Measurements from ENCODE around the gene KIFBP. TPM values are rescaled to one million over a fixed set of nuclear protein-coding genes. Genes with fewer than 3 reads are reported as not detected.

The KIFBP gene
- polyA plus RNA-seq, 3 donors: 0.52 to 4.0 (median 1.4) TPM

- Histone ChIP-seq H3K4me3 (replicated peaks in 1 of 3; ENCODE audit: low read depth in 2 of 3, low read length in 3 of 3) (peak overlapping the region; percentile 6 to 89 (median 85)), H2AFZ (ENCODE audit: insufficient read depth, low read depth, low read length, poor library complexity, severe bottlenecking) (no peak overlapping the region), H3K27ac (ENCODE audit: low read depth in 1 of 2, low read length in 2 of 2) (peak overlapping the region in 1 of 2 donors; percentile 95), H3K9ac (ENCODE audit: insufficient read depth, low read length, poor library complexity, severe bottlenecking) (peak overlapping the region; percentile 94), H3K9me3 (replicated peaks in 1 of 2; ENCODE audit: control insufficient read depth in 1 of 2, insufficient read depth in 1 of 2, low read length in 2 of 2) (no peaks in the 10 kb centered on the region), H3K79me2 (ENCODE audit: insufficient read depth, low read length) (peaks cover 64% of the 10 kb centered on the region), H3K4me2 (replicated peaks; ENCODE audit: extremely low read depth, low read length, poor library complexity, severe bottlenecking) (peak overlapping the region; percentile 79), H3K36me3 (replicated peaks in 1 of 2; ENCODE audit: control insufficient read depth in 1 of 2, insufficient read depth in 2 of 2, low read length in 2 of 2) (peaks cover 25 to 32% of the 10 kb centered on the region in 2 donors), H3K4me1 (ENCODE audit: control insufficient read depth in 1 of 2, insufficient read depth in 2 of 2, low read length in 2 of 2) (peaks cover 22 to 23% of the 10 kb centered on the region in 2 donors), H3K27me3 (ENCODE audit: control insufficient read depth in 2 of 2, insufficient read depth in 2 of 2, low read length in 2 of 2) (no peaks in the 10 kb centered on the region), H4K20me1 (ENCODE audit: insufficient read depth, low read length) (peaks cover 52% of the 10 kb centered on the region)
- Mint-ChIP-seq H3K27ac (peak overlapping the region; percentile 99 to 100 (median 100)), H3K4me3 (peak overlapping the region; percentile 99 to 100), H3K36me3 (peaks cover 22 to 29% of the 10 kb centered on the region in 2 donors), H3K4me1 (peaks cover 26% of the 10 kb centered on the region), H3K27me3 (ENCODE audit: low read depth in 3 of 3) (peaks cover 0 to 3% (median 2%) of the 10 kb centered on the region in 3 donors), H3K9me3 (peaks cover 0 to 5% (median 0%) of the 10 kb centered on the region in 7 donors)
- DNase-seq: no peak
- WGBS (ENCODE audit: insufficient coverage): 75% methylated on average over 2 of the region's 7 CpGs
- intact Hi-C loops (cut with micrococcal nuclease): loop anchor here in 1 of 2 donors (2.0 to 5.0 kb wide), 2 partner anchors 56 to 165 kb away; partner anchors contain the start of genes DDX50 and VPS26A
- TF ChIP-seq CTCF (IDR thresholded peaks at IDR 0.05): no peak
These were observed 31.4 kb upstream of the KIFBP start for GRCh38 chr10:68957284-68957615.

- Histone ChIP-seq H3K4me1 (ENCODE audit: control insufficient read depth in 1 of 2, insufficient read depth in 2 of 2, low read length in 2 of 2) (peaks cover 22 to 23% of the 10 kb centered on the region in 2 donors), H3K36me3 (replicated peaks in 1 of 2; ENCODE audit: control insufficient read depth in 1 of 2, insufficient read depth in 2 of 2, low read length in 2 of 2) (peaks cover 29 to 36% of the 10 kb centered on the region in 2 donors), H3K9ac (ENCODE audit: insufficient read depth, low read length, poor library complexity, severe bottlenecking) (no peak overlapping the region), H3K27me3 (ENCODE audit: control insufficient read depth in 2 of 2, insufficient read depth in 2 of 2, low read length in 2 of 2) (no peaks in the 10 kb centered on the region), H3K27ac (ENCODE audit: low read depth in 1 of 2, low read length in 2 of 2) (peak overlapping the region in 1 of 2 donors; percentile 95), H3K9me3 (replicated peaks in 1 of 2; ENCODE audit: control insufficient read depth in 1 of 2, insufficient read depth in 1 of 2, low read length in 2 of 2) (no peaks in the 10 kb centered on the region), H3K4me3 (replicated peaks in 1 of 3; ENCODE audit: low read depth in 2 of 3, low read length in 3 of 3) (peak overlapping the region in 2 of 3 experiments; percentile 85 to 89), H2AFZ (ENCODE audit: insufficient read depth, low read depth, low read length, poor library complexity, severe bottlenecking) (no peak overlapping the region), H4K20me1 (ENCODE audit: insufficient read depth, low read length) (peaks cover 56% of the 10 kb centered on the region), H3K79me2 (ENCODE audit: insufficient read depth, low read length) (peaks cover 68% of the 10 kb centered on the region), H3K4me2 (replicated peaks; ENCODE audit: extremely low read depth, low read length, poor library complexity, severe bottlenecking) (peak overlapping the region; percentile 79)
- Mint-ChIP-seq H3K36me3 (peaks cover 23 to 33% of the 10 kb centered on the region in 2 donors), H3K9me3 (peaks cover 0 to 5% (median 0%) of the 10 kb centered on the region in 7 donors), H3K27ac (peak overlapping the region; percentile 99 to 100 (median 100)), H3K27me3 (ENCODE audit: low read depth in 3 of 3) (peaks cover 0 to 3% (median 0%) of the 10 kb centered on the region in 3 donors), H3K4me3 (peak overlapping the region; percentile 99 to 100), H3K4me1 (peaks cover 26% of the 10 kb centered on the region)
- no peak for DNase-seq
- TF ChIP-seq CTCF (IDR thresholded peaks at IDR 0.05): no peak
- 95% methylated on average over 3 of the region's 3 CpGs for WGBS (ENCODE audit: insufficient coverage)
- intact Hi-C loops (cut with micrococcal nuclease): loop anchor here in 1 of 2 donors (2.0 to 5.0 kb wide), 2 partner anchors 57 to 165 kb away; partner anchors contain the start of genes DDX50 and VPS26A
These were observed 30.9 kb upstream of the KIFBP start for GRCh38 chr10:68957654-68958053.

Measured in CD14-positive monocyte (primary cell).